Aorta (tissue), 5 donors: ENCODE data around the gene AP4M1. TPM values are rescaled to one million over a fixed set of nuclear protein-coding genes. Genes with fewer than 3 reads are reported as not detected.
A peak's percentile ranks its signal among the peaks of the same experiment; 100 is the strongest.

Experiments used
- ATAC-seq: fragments of 200-7000 bp; cut with Tn5 transposase; one replicate; pipeline ENCODE4 v1.9.1; 2022; ENCODE audit warnings: moderate library complexity; ENCODE audit not compliant: low FRiP score
- DNase-seq, 2 donors: peaks; one replicate each; pipeline ENCODE4 v3.0.0-alpha.2; 2020
- H3K27ac ChIP-seq, 2 donors: one replicate each; pipeline ENCODE4 v1.5.1; 2013; ENCODE audit warnings: low read length in 2 of 2, mild to moderate bottlenecking in 2 of 2, moderate library complexity in 2 of 2, control low read depth in 1 of 2, inconsistent platforms in 1 of 2, low read depth in 1 of 2
- H3K27me3 ChIP-seq, 2 donors: one replicate each; pipeline ENCODE4 v1.6.1; 2013; ENCODE audit warnings: control low read depth in 1 of 2, low read length in 1 of 2, mild to moderate bottlenecking in 1 of 2, moderate library complexity in 1 of 2; ENCODE audit not compliant: insufficient read depth in 2 of 2, control insufficient read depth in 1 of 2
- H3K36me3 ChIP-seq, 2 donors: one replicate each; pipeline ENCODE4 v1.6.1; 2013; ENCODE audit warnings: control low read depth in 1 of 2, low read length in 1 of 2, mild to moderate bottlenecking in 1 of 2; ENCODE audit not compliant: insufficient read depth in 2 of 2, control insufficient read depth in 1 of 2
- H3K4me1 ChIP-seq, 2 donors: one replicate each; pipeline ENCODE4 v1.6.1; 2013; ENCODE audit warnings: low read length in 2 of 2, control low read depth in 1 of 2, mild to moderate bottlenecking in 1 of 2, moderate library complexity in 1 of 2; ENCODE audit not compliant: insufficient read depth in 2 of 2, control insufficient read depth in 1 of 2
- H3K4me3 ChIP-seq, 2 donors: one replicate each; pipeline ENCODE4 v1.5.1; 2013; ENCODE audit warnings: low read length in 2 of 2, control low read depth in 1 of 2, mild to moderate bottlenecking in 1 of 2
- H3K9me3 ChIP-seq: one replicate; pipeline ENCODE4 v1.6.1; 2013; ENCODE audit warnings: mild to moderate bottlenecking, low read length; ENCODE audit not compliant: control insufficient read depth
- WGBS, 2 donors: extraction: QIAGEN DNeasy Blood & Tissue Kit; methylation state at CpG; one replicate each; pipeline ENCODE4 v1.1.7; 2013; 5-methylcytosine and 5-hydroxymethylcytosine counted together
- intact Hi-C, 2 donors: fragments of 100-400 bp; cut with DNase I; formaldehyde crosslinking; loops; one replicate each; pipeline versions ENCODE4 v1.14.2 to v1.15.0; 2022
- polyA plus RNA-seq, 2 donors: library from polyadenylated mRNA; stranded (reverse); fragments of 200-250 nt; gene quantifications; one replicate each; pipeline ENCODE4 v1.2.3, GENCODE V29; 2013
- total RNA-seq, 2 donors: library from RNA; stranded (reverse); fragmentation: NEBNext Ultra II Directional; extraction: Animal tissue kit (Norgen Biotek cat#: 25700); gene quantifications; one replicate each; pipeline ENCODE4 v1.2.1, GENCODE V29; 2021
- donor health status: healthy with polysubstance abuse.
- donor health status: Bipolar disorder and iron deficiency.
- donor health status: DM: no; HTN: no; CAD: no.
- donor health status: DM: no; HTN: no; CAD: no.
- donor health status: DM: yes; HTN: yes; CAD: no.

Gene AP4M1
- total and polyA plus RNA-seq, 4 donors: 8.1 to 60.9 (median 17.7) TPM

DNA sequence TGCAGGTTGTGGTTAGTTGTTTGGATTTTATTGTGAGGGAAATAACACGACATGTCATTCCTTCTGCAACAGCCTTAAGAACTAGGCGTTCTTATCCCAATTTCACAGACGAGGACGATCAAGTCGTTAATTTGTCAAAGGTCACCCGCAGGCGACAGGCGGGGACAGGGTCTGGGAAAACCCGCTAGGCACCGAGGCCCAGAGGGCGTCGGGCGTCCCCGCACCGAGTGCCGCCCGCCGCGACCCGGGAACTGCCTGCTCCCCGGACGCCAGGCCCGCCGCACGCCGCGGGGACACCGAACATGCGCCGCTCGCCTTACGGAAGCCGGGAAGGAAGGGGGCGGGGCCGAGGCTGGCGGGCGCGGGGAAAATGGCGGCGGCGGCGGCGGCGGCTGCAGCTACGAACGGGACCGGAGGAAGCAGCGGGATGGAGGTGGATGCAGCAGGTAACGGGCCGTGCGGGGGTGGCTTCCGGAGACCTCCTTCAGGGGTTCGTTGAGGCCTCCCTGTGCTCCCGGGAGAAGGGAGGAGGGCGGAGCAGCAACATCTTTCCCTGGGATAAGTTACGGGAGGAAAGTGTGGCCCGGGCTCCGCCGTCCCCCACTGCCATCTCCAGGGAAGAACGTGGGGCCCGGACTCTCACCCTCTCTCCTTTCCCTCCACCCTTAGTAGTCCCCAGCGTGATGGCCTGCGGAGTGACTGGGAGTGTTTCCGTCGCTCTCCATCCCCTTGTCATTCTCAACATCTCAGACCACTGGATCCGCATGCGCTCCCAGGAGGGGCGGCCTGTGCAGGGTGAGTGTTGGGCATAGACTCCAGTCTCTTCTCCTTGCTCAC lies 12.6 kb upstream of the AP4M1 start, which contains the start of gene COPS6:
TSS of gene COPS6 (plus strand) at position 349 of the 837 bp plus-strand sequence. CDS start at position 371, 22 bp downstream.
- H3K4me1 ChIP-seq: no peaks in the 10 kb centered on the region
- H3K27ac ChIP-seq: peak within 1 kb of the TSS in 1 of 2 donors; percentile 4
- H3K36me3 ChIP-seq: peaks cover 0 to 8% of the 10 kb centered on the region in 2 donors
- DNase-seq: peak; percentile 91 to 96
- H3K4me3 ChIP-seq: peak within 1 kb of the TSS; percentile 20 to 64
- intact Hi-C loops: loop anchor here in 1 of 2 donors (5.0 kb wide), 1 partner anchor 42 kb away; the partner anchor contains the start of gene ZSCAN21
- ATAC-seq: peak; percentile 93
- no peaks in the 10 kb centered on the region for H3K27me3 ChIP-seq
- 0% methylated on average over 62 to 68 of the region's 68 CpGs for WGBS, 2 donors
- H3K9me3 ChIP-seq: no peaks in the 10 kb centered on the region

DNA sequence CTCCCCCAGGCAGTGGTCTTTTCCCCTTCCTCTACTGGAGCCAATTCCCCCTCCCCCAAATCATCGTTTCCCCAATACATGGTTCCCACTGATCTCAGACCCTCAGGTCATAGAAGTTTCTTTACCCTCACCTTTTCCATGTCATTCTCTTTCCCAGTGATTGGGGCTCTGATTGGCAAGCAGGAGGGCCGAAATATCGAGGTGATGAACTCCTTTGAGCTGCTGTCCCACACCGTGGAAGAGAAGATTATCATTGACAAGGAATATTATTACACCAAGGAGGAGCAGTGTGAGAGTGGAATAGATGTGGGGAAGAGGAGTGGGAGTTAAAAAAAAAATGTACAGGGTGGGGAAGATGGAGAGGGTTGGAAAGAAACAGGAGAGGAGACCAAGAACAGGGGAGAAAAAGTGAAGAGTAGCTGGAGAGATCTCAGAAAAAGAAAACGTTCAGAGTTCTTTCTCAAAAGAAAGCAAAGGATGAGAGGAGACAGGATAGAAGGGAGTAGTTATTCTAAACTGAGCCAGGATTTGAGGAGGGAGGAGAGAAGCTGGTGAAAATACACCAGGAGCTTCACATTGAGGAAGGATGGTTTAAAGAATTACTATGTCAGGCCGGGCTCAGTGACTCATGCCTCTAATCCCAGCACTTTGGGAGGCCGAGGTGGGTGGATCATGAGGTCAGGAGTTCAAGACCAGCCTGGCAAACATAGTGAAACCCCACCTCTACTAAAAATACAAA lies 11.8 kb upstream of the AP4M1 start:
- H3K27ac ChIP-seq: peak overlapping the region in 1 of 2 donors; percentile 4
- intact Hi-C loops: loop anchor here in 1 of 2 donors (5.0 kb wide), 2 partner anchors 38 to 42 kb away; partner anchors contain the start of genes MBLAC1 and ZSCAN21
- H3K4me1 ChIP-seq: no peaks in the 10 kb centered on the region
- H3K36me3 ChIP-seq: peaks cover 0 to 8% of the 10 kb centered on the region in 2 donors
- DNase-seq: no peak
- no peak for ATAC-seq
- H3K27me3 ChIP-seq: no peaks in the 10 kb centered on the region
- 36 to 40% methylated on average over 7 of the region's 7 CpGs for WGBS, 2 donors
- H3K4me3 ChIP-seq: peak overlapping the region; percentile 20 to 64
- H3K9me3 ChIP-seq: no peaks in the 10 kb centered on the region

DNA sequence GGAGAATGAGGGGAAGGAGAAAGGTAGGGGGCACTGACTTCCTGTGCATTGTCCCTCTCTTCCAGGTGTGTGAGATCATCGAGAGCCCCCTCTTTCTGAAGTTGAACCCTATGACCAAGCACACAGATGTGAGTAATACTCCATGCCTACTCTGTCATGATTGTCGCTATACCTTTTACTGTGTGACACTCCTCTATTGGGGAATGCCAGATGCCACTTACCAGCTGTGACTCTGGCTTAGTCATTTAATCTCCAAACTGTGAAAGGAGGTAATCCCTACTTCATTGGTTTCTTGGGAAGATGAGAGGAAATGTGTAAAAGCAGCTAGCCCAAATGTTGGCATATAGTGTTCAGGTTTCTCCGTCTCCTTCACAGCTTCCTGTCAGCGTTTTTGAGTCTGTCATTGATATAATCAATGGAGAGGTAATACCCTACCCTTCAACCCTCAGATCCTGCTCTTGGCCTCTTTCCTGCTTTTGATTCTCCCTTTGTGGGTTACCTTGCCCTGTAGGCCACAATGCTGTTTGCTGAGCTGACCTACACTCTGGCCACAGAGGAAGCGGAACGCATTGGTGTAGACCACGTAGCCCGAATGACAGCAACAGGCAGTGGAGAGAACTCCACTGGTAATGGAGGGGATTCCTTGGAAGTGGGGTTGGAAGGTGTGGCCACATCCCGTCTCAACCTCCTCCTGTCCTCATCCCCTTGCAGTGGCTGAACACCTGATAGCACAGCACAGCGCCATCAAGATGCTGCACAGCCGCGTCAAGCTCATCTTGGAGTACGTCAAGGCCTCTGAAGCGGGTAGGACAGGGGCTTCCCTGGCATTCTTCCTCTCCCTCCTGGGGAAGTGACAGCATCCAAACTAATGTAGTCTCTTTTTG lies 10.7 kb upstream of the AP4M1 start:
- DNase-seq (no peak), ATAC-seq (no peak)
- H3K36me3 ChIP-seq: peaks cover 0 to 8% of the 10 kb centered on the region in 2 donors
- 87 to 90% methylated on average over 14 of the region's 14 CpGs for WGBS, 2 donors
- no peak overlapping the region for H3K27ac ChIP-seq
- no peaks in the 10 kb centered on the region for H3K9me3 ChIP-seq
- H3K4me3 ChIP-seq: no peak overlapping the region
- H3K27me3 ChIP-seq: no peaks in the 10 kb centered on the region
- intact Hi-C loops: loop anchor here in 1 of 2 donors (5.0 kb wide), 1 partner anchor 37 kb away; the partner anchor contains the start of gene MBLAC1
- no peaks in the 10 kb centered on the region for H3K4me1 ChIP-seq

DNA sequence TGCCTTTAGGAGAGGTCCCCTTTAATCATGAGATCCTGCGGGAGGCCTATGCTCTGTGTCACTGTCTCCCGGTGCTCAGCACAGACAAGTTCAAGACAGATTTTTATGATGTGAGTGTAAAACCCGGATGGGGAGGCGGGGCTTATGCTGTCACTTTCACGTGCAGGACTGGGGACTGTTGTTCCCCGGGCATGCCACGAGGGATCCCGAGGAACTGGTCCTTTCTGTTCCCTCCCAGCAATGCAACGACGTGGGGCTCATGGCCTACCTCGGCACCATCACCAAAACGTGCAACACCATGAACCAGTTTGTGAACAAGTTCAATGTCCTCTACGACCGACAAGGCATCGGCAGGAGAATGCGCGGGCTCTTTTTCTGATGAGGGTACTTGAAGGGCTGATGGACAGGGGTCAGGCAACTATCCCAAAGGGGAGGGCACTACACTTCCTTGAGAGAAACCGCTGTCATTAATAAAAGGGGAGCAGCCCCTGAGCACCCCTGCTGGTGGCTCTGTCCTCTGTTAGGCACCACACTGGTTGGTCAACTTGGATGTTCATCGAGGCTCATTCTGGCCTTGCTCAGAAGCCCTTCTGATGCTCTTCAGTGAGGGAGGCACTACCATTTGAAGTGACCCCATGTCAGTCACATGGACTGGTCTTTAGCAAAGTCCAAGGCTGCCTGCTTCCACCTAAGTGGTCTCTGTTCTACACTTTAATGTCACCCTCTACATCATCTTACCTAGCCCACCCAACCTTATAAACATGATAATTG lies 9.8 kb upstream of the AP4M1 start:
- ATAC-seq (no peak), DNase-seq (no peak)
- H3K36me3 ChIP-seq: peaks cover 0 to 8% of the 10 kb centered on the region in 2 donors
- H3K4me1 ChIP-seq: no peaks in the 10 kb centered on the region
- WGBS, 2 donors: 57 to 60% methylated on average over 19 of the region's 19 CpGs
- no peak overlapping the region for H3K27ac ChIP-seq
- H3K27me3 ChIP-seq: no peaks in the 10 kb centered on the region
- H3K4me3 ChIP-seq: no peak overlapping the region
- no peaks in the 10 kb centered on the region for H3K9me3 ChIP-seq
- intact Hi-C loops: loop anchor here in 1 of 2 donors (5.0 kb wide), 1 partner anchor 36 kb away; the partner anchor contains the start of gene MBLAC1

DNA sequence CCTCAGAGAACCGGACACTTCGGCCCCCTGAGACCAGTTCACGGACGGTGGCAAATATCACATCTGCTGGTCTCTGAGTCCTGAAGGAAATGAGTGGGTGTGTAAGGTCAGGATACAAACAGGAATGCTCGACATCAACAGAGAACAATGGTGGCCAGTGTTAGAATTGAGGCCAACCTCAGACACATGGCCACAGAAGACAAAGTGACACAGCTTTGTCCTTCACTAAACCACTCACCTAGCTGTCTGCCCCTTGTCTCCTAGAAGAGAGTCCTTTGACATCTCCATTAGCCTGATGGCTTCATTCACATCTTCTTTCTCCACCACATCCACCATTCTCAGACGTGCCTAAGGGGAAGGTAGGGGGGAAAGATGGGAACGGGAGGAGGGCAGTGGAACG lies 8.4 kb upstream of the AP4M1 start:
- Histone ChIP-seq H3K36me3 (peaks cover 0 to 10% of the 10 kb centered on the region in 2 donors), H3K27ac (no peak overlapping the region), H3K4me1 (no peaks in the 10 kb centered on the region), H3K9me3 (no peaks in the 10 kb centered on the region), H3K27me3 (no peaks in the 10 kb centered on the region), H3K4me3 (no peak overlapping the region)
- 52 to 54% methylated on average over 8 of the region's 8 CpGs for WGBS, 2 donors
- intact Hi-C loops: loop anchor here in 1 of 2 donors (5.0 kb wide), 1 partner anchor 34 kb away; the partner anchor contains the start of gene MBLAC1
- no peak for DNase-seq
- ATAC-seq: no peak

DNA sequence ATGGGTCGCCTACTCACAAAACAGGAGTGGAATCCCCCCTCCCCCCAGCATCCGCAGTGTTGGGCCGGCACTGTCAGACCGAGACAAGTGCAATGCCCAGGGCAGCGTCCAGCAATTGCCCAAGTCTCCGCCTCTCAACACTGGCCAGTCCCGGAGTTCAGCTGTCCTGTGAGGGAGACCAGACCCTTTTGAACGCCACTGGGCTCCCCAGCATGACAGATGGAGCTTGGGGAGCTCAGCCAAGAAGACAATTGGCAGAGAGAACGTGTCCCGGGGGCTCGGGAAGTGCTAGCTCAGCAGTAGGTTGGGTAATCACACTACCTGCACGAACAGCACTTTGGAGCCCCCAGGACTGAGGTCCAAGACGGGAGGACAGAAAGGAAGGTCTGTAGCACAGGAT lies 7.9 kb upstream of the AP4M1 start:
- H3K36me3 ChIP-seq: peaks cover 0 to 10% of the 10 kb centered on the region in 2 donors
- H3K27ac ChIP-seq: no peak overlapping the region
- WGBS, 2 donors: 43 to 47% methylated on average over 13 of the region's 13 CpGs

DNA sequence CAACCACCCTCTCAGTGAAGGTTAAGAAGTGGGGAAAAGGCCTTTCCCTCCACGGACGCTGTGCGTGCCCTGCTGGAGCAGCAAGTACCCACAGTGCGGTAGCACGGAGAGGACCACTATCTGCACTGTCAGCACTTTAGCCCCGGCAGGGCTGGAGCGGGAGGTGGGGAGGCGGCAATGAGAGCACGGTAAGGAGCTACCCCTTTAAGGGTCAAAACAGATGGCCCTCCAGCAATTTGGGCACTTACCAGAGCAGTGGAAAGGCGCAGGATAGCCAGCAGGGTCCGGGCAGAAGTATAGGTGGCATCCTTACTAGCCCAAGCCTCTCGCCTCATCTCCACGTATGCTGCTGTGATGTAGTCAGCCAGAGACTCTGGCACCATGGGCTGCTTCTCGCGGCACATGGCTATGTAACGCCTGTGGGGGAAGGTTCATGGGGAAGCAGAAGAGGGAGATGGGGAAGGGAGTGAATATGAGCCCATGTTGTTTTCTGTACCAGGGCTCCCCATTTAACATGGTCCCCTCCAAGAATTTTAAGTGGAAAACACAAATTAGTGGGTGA lies 7.4 kb upstream of the AP4M1 start:
- peaks cover 0 to 10% of the 10 kb centered on the region in 2 donors for H3K36me3 ChIP-seq
- WGBS, 2 donors: 77 to 79% methylated on average over 16 of the region's 16 CpGs
- no peaks in the 10 kb centered on the region for H3K27me3 ChIP-seq
- no peaks in the 10 kb centered on the region for H3K9me3 ChIP-seq
- no peak overlapping the region for H3K27ac ChIP-seq
- intact Hi-C loops: loop anchor here in 1 of 2 donors (5.0 kb wide), 1 partner anchor 33 kb away; the partner anchor contains the start of gene MBLAC1
- DNase-seq: no peak
- no peaks in the 10 kb centered on the region for H3K4me1 ChIP-seq
- no peak overlapping the region for H3K4me3 ChIP-seq
- no peak for ATAC-seq

More for the DNA sequence above, 7.9 kb upstream of the AP4M1 start:
- DNase-seq (no peak), ATAC-seq (no peak)
- H3K27me3 ChIP-seq: no peaks in the 10 kb centered on the region
- H3K4me3 ChIP-seq: no peak overlapping the region
- H3K4me1 ChIP-seq: no peaks in the 10 kb centered on the region
- H3K9me3 ChIP-seq: no peaks in the 10 kb centered on the region
- intact Hi-C loops: loop anchor here in 1 of 2 donors (5.0 kb wide), 1 partner anchor 34 kb away; the partner anchor contains the start of gene MBLAC1
